HG02870 (cell line): ENCODE data around the gene GNPTG.

ENCODE experiments used
- ATAC-seq: cut with Tn5 transposase; IDR thresholded peaks from one replicate; pipeline ENCODE4 v1.9.1; 2021; ENCODE audit warnings: mild to moderate bottlenecking, moderate library complexity; ENCODE audit not compliant: unreplicated experiment

GNPTG gene

DNA sequence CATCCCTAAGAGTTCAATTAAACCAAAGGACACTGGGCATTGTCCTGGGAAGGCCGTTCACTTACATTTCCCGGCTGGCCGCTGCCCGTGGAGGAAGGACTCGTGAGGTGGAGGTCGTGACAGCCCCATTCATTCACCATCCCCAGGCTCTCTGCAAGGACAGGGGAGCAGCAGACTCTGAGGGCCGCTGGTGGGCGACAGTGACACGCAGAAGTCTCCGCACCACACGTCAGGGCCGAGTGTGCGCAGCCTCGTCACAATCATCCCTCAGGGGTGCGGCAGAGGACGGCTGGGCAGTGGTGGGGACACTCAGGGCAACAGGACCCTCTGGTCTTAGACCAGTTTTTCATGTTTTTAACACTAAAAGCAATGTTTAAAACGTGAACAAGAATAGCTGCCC lies 41.1 kb downstream of the GNPTG start:
- no peak for ATAC-seq

DNA sequence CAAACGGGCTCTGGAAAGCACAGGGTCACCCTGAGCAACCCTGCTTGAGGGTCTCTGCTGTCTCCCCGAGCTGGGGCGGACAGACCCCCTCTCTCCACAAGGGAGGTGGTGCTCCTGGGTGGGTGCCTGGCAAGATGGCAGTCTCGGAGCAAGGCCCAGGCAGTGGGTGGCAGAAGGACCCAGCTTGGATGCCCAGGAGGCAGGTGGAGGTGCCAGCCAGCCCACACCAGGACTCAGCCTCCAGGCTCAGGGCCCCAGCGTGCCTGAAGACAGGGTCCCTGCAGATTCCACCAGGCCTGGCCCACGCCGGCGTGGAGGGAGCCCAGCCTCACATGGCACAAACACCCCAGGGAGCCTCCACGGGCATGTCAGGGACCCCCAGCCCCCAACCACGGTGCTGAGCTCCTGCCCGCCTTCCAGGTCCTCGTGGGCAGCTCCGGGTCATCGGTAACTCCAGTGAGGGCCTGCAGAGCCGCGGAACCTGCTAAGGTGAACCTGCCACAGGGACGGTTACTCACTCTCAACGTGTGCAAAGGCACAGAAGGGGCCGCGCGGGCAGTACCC lies 42.0 kb downstream of the GNPTG start:
- no peak for ATAC-seq

DNA sequence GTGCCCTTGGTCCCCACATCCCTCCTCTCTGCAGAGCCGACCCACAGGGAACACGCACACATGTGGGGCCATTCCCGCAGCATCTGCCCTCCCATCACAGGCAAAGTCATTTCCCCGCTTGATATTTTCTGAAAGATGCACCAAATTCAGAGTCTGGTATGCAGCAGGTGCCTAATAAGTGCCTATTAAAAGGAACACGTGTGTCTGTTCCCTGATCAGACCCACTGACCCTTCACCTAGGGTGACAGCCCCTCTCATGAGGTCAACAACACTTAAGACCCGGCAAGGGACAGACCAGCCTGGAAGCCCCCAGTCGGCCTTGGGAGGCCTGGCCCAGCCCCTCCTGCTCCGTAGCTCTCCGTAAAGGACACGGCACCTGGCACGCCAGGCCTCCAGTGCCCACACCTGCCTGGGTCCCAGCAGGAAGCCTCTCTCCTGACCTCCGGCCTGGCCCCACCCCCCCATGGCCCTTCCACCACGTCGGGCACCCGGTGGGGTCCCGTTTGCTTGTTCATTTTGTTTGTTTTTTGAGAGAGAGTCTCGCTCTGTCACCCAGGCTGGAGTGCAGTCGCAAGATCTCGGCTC lies 42.7 kb downstream of the GNPTG start:
- no peak for ATAC-seq

DNA sequence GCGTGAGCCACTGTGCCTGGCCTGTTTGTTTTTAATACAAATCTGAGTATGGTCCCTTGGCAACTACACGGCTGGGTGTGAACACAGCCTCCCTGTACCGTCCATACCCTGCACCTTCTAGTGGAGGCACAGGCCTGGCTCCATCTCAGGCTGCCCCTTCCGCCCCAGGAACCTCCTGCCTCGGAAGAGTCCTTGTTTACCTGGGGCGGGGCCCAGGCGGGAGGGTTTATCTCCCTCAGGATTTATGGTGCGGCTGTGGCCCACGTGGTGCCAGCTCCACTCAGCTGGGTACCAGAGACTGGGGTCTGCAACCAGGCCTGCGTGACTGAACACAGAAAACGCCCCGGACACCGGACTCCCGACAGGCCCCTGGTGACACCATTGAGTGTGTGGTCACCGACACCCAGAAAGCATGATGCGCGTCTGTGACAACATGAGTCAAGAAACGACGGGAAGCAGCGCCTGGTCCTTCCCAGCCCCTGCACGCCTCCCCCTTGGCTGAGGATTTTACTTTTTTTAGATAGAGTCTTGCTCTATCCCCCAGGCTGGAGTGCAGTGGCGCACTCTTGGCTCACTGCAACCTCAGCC lies 43.8 kb downstream of the GNPTG start:
- ATAC-seq: no peak

DNA sequence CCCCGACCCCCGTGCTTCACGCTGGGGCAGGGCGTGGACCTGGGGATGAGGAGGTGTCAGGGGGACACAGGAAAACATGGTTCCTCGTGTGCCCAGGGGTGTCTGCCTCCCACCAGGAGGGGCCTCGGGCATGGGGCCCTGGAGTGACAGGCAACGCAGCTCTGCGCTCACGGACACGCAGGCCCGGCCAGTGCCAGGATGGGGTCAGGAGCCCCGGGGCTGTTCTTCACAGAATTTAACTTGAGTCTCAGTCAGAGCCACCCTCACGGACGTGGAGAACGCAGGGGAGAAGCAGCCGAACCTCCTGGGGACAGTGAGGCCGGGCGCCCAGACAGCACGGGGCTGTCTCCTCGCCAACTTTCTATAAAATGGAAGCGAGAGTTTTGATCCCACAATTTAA lies 46.0 kb downstream of the GNPTG start:
- no peak for ATAC-seq

DNA sequence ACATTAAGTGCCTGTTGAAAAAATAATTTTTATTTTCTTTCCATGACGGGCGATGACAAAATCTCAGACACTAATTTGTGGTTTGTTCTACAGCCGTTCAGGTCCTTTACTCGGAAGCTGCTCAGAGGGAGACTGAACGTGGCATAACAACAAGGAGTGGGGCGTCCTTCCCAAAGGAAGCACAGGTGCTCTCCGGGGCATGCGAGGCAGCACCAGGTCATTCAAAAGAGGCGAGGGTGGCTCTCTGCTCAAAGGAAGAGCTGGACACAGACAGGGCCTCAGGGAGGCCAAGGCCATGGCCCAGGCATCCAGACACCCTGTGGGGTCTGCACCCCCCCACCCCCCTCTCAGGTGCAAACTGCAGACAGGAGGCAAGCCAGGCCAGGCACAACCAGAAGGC lies 46.6 kb downstream of the GNPTG start:
- ATAC-seq: no peak

DNA sequence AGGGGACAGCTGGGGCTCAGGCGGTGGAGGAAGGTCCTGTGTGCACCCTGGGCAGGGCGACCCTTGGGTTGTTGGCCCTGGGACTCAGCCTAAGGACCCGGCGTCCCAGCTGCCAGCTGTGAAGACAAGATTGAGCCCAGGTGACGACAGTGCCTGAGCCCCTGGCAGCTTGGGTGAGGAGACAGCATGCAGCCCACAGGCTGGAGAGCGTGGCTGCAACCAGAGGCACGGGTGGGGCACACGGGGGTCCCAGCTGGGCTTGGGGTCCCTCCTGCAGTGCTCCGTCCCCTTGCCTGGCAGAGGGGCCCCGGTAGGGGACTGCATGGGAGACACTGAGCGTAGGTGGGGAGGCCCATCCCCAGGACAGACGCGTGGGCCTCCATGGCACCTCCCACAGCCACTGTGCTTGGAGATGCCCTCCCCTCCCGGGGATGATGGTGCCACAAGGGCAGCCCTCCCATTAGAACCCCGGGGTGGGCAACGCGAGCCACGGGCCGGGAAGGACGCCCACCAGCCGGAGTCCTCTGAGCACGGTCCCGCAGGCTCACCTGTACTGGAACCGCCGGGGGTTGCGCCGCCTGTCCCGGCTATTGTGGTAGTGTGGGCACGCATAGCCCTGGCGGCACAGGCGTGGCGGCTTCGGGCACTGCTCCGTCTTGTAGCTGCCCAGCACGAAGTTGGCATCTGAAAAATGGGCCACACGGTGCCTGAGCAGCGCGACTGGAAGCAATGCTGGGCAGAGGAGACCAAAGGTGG lies 47.3 kb downstream of the GNPTG start:
- no peak for ATAC-seq

DNA sequence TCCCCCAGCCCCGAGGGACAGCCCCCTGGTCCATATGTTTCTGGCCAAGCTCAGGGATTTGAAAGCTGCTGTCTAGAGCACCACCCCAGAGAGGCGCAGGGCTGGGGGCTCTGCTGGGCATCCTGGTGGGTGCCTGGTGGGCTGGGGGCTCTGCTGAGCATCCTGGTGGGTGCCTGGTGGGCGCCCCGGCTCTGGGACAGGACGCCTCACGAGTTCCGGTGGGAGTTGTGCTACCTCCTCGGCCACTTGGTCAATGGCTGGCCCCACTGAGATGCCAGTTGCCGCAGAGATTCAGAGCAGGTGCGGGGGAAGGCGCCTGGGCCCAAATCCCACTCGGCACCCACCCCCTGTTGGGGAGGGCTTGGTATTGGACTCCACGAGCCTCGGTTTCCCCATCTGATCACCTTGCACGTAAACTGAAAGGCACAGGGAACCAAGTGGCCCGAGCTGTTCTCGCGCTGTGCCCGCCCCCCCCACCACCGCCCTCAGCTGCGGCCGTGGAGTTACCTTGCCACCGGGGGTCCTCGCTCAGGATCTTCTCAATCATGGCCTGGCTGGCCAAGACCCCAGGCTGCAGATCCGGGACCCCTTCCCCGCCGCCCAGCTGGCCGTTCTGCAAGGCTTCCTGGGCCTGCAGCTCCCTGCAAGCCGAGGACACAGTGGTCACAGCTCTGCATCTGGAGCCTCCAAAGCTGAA lies 49.5 kb downstream of the GNPTG start:
- no peak for ATAC-seq

DNA sequence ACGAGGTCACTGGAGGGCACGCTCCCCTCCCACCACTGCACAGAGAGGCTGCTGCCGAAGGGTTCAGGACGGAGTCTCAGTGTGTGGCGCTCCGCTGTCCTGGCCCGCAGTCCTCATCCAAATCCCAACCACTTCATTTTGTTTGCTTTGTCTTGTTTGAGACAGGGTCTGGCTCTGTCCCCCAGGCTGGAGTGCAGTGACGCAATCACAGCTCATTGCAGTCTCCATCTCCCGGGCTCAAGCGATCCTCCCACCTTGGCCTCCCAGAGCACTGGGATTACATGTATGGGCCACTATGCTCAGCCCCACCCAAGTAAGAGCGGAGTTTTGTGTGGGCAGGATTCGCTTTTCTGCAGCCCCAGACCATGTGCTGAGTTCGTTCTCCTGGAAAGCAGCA lies 50.0 kb downstream of the GNPTG start:
- ATAC-seq: no peak

DNA sequence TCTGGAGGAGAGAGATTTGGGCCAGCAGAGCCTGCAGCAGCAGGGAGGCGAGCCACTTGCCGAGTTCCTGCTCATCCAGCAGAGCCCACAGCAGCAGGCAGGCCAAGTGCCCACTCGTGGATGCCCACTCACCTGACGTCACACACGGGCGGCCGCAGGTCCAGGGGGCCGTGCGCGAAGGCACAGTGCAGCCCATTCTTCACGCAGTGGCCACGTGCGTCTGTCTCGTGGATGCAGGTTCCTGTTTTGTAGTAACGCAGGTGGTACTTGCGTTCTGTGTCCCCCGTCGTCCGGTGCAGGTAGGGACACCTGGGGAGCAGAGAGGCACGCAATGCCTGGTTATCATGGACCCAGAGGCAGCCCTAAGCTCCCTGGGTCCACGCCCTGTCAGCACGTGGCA lies 51.3 kb downstream of the GNPTG start:
- ATAC-seq: no peak

DNA sequence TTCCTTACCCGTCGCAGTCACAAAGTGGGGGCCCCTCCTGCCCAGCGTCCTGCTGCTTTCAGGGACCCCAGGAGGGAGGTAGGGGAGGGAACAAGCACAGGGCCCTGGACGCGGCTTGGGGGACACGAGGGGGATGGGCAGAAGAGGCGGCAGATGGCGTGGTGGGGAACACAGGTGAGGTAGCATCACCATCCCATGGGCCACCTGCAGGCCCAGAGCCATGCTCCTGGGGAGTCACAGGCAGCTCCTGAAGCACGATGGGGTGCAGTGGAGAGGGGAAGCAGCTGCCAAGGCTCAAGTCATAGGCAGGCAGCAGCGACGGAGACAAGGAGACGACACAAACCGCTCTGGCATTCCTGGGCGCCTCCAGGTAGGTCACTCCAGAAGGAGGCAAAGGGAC lies 52.0 kb downstream of the GNPTG start:
- ATAC-seq: no peak

DNA sequence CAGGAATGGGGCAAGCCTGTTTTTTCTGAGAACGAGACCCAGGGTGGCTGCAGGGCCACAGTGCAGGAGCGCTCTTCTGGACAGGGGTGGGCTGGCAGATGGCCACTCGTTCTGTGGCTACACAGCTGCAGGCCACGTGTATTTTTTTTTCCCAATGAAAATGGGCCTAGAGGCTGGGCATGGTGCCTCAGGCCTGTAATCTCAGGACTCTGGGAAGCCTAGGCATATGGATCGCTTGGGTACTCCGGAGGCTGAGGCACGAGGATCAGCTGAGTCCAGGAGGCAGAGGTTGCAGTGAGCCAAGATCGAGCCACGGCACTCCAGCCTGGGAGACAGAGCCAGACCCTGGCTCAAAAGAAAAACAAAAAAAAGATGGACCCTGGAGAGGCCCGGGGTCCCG lies 56.0 kb downstream of the GNPTG start:
- ATAC-seq: no peak

DNA sequence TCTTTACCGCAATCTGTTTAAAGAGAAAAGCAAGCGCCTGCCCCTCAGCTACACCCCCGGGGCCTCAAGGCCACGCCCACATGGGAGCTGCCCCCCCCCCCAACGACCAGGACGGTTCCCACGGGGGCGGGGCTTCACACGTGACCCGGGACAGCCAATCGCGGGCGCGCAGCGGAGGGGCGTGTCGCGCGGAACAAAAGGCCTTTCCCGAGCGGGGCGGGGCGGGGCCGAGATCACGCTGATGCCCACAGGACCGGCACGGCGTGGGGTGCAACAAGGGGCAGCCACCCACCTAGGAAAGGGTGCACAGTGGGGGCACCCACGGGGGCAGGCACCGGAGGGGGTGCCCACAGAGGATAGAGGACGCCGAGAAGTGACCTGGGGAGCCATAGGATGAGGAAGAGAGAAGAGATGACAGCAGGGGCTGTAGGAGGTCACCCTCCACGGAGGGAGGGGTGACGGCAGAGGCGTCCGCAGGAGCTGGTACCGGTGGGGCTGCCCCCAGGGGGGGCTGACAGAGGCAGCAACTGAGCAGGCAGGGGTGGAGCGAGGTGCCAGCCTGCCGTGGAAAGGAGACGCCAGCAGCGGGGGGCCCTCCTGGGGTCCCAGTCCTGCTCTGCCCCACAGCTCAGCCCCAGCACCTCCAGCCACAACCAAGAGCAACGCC lies 56.6 kb downstream of the GNPTG start:
- ATAC-seq: peak; percentile 79

DNA sequence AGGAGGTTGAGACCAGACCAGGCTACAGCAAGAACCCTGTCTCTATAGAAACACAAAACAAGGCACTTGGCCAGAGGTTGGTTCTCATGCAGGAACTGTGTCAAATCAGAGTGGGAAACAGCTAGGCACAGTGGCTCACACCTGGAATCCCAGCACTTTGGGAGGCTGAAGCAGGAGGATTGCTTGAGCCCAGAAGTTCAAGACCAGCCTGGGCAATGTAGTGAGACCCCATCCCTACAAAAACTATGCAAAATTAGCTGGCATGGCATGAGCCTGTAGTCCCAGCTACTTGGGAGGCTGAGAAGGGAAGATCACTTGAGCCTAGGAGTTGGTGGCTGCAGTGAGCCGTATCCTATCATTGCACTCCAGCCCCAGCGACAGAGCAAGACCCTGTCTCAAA lies 61.1 kb downstream of the GNPTG start:
- no peak for ATAC-seq
